BLaER1 (cell line): ENCODE measurements around the gene IL1B.

Experiments
- H3K27ac ChIP-seq: shearing (Covaris generic); formaldehyde crosslinking; 2 replicates; pipeline ENCODE4 v1.8.1; 2022
- H3K27me3 ChIP-seq: shearing (Covaris generic); formaldehyde crosslinking; 2 replicates; pipeline ENCODE4 v1.8.1; 2022
- H3K36me3 ChIP-seq: shearing (Covaris generic); formaldehyde crosslinking; 2 replicates; pipeline ENCODE4 v1.8.1; 2022
- H3K4me1 ChIP-seq: shearing (Covaris generic); formaldehyde crosslinking; 2 replicates; pipeline ENCODE4 v1.8.1; 2022
- H3K4me2 ChIP-seq: shearing (Covaris generic); formaldehyde crosslinking; 2 replicates; pipeline ENCODE4 v1.8.1; 2022
- H3K4me3 ChIP-seq: shearing (Covaris generic); formaldehyde crosslinking; 2 replicates; pipeline ENCODE4 v1.8.1; 2022
- H3K9ac ChIP-seq: shearing (Covaris generic); formaldehyde crosslinking; 2 replicates; pipeline ENCODE4 v1.8.1; 2022
- H3K9me3 ChIP-seq: shearing (Covaris generic); formaldehyde crosslinking; 2 replicates; pipeline ENCODE4 v1.8.1; 2022
- H4K20me1 ChIP-seq: shearing (Covaris generic); formaldehyde crosslinking; 2 replicates; pipeline ENCODE4 v1.8.1; 2022
- Cebpa-rat ChIP-seq: shearing (Covaris generic); IDR thresholded peaks from 2 replicates; pipeline ENCODE4 v1.8.1; 2022

IL1B gene

GRCh38 chr2:112830682-112831512, 5.7 kb downstream of the IL1B start:
- no peak for TF ChIP-seq Cebpa-rat
- Histone ChIP-seq H3K27ac (peak overlapping the region; percentile 99), H3K9ac (peak overlapping the region; percentile 88), H3K4me1 (peaks cover 84% of the 10 kb centered on the region), H3K27me3 (no peaks in the 10 kb centered on the region), H3K36me3 (peaks cover 49% of the 10 kb centered on the region), H3K4me2 (peak overlapping the region; percentile 87), H3K4me3 (peak overlapping the region; percentile 43), H4K20me1 (no peaks in the 10 kb centered on the region), H3K9me3 (peaks cover 61% of the 10 kb centered on the region)

DNA sequence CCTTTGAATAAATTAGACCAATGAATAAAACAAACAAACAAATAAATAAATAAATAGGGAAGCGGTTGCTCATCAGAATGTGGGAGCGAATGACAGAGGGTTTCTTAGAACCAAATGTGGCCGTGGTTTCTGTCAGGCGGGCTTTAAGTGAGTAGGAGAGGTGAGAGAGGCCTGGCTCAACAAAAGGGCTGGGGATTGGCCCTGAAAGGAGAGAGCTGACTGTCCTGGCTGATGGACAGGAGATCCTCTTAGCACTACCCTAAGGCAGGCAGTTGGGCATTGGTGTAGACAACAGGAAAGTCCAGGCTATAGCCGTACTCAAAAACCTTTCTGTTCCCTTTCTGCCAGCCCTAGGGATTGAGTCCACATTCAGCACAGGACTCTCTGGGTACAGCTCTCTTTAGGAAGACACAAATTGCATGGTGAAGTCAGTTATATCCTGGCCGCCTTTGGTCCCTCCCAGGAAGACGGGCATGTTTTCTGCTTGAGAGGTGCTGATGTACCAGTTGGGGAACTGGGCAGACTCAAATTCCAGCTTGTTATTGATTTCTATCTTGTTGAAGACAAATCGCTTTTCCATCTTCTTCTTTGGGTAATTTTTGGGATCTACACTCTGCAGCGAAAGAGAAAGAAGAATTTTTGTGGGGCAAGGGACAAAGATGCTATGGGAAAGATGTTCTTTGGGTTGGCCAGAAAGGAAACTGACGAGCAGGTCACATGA, 6.5 kb downstream of the IL1B start:
- H3K36me3 ChIP-seq, result peaks cover 49% of the 10 kb centered on the region

DNA sequence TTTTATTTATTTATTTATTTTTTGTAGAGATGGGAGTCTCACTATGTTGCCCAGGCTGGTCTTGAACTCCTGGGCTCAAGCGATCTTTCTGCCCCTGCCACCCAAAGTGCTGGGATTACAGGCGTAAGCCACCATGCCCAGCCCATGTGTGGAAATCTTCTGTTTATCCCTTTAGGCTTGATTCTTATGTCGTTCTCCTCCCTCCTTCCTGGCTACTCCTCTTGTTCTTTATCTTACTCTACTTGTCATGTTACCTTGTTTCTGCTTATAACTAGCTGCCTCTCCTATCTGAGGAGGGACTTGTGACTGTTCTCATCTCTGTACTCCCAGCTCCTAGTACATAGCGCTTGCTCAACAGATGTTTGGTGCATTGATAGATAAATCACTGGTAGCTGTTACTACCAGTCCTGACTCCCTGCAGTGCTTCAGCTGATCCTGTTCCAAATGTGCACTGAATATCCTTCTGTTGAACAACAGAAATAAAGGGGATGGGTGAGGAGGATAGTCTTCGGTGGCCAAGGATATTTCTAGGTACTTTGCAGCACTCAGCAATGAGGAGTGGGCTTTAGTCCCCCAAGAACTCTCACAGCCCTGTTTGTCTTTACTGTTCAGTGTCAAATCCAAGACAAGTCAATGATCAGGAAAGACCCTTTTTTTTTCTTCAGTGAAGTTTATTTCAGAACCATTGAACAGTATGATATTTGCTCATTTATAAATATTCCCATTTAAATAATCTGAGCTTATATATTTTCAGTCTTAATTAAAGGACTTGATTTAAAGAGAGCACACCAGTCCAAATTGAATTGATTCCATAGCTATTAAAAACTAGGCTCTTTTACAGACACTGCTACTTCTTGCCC, 7.2 kb downstream of the IL1B start:
- Histone ChIP-seq H3K4me2 (peak overlapping the region; percentile 87; the same call in 1 of the 2 replicates), H3K4me3 (0 out of 2 replicates have a peak overlapping the region, but pooled peaks have one; percentile 43), H3K36me3 (peaks cover 44% of the 10 kb centered on the region), H3K27me3 (no peaks in the 10 kb centered on the region), H3K9me3 (peaks cover 63% of the 10 kb centered on the region), H3K9ac (no peak overlapping the region), H3K4me1 (peaks cover 77% of the 10 kb centered on the region), H4K20me1 (no peaks in the 10 kb centered on the region), H3K27ac (peak overlapping the region; percentile 99)
- no peak for TF ChIP-seq Cebpa-rat

More for the DNA sequence above, 6.5 kb downstream of the IL1B start:
- H3K4me3 ChIP-seq, result peak overlapping the region; percentile 43
- no peaks in the 10 kb centered on the region for H3K27me3 ChIP-seq
- peak overlapping the region; percentile 87 for H3K4me2 ChIP-seq
- H3K9ac ChIP-seq, result no peak overlapping the region; the same call in 1 of the 2 replicates
- H3K27ac ChIP-seq, result peak overlapping the region; percentile 99
- no peak for TF ChIP-seq Cebpa-rat
- H4K20me1 ChIP-seq, result no peaks in the 10 kb centered on the region
- H3K4me1 ChIP-seq, result peaks cover 77% of the 10 kb centered on the region
- H3K9me3 ChIP-seq, result peaks cover 61% of the 10 kb centered on the region

DNA sequence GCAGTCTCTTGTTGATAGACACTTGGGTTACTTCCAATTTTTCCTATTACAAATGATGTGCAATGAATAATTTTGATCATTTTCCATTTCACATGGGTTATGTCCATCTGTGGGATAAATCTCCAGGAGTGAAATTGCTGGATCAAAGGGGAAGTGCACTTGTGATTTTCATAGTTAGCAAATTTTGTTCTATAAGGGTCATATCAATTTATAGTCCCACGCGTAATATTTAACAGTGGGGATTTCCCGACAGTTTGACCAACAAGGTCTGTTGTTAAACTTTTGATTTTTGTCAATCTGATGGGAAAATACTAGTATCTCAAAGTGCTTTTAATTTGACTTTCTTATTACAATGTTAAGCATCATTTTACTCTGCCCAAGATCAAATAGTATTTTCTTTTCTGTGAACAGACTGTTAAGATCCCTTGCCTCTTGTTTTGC, 8.3 kb downstream of the IL1B start:
- H3K4me1 ChIP-seq, result peaks cover 72% of the 10 kb centered on the region
- peaks cover 35% of the 10 kb centered on the region for H3K36me3 ChIP-seq
- no peak for TF ChIP-seq Cebpa-rat
- H3K4me2 ChIP-seq, result no peak overlapping the region
- H3K27me3 ChIP-seq, result no peaks in the 10 kb centered on the region
- no peak overlapping the region for H3K9ac ChIP-seq
- H3K4me3 ChIP-seq, result no peak overlapping the region
- peak overlapping the region; percentile 99; the same call in 1 of the 2 replicates for H3K27ac ChIP-seq
- no peaks in the 10 kb centered on the region for H4K20me1 ChIP-seq
- H3K9me3 ChIP-seq, result peaks cover 58% of the 10 kb centered on the region

DNA sequence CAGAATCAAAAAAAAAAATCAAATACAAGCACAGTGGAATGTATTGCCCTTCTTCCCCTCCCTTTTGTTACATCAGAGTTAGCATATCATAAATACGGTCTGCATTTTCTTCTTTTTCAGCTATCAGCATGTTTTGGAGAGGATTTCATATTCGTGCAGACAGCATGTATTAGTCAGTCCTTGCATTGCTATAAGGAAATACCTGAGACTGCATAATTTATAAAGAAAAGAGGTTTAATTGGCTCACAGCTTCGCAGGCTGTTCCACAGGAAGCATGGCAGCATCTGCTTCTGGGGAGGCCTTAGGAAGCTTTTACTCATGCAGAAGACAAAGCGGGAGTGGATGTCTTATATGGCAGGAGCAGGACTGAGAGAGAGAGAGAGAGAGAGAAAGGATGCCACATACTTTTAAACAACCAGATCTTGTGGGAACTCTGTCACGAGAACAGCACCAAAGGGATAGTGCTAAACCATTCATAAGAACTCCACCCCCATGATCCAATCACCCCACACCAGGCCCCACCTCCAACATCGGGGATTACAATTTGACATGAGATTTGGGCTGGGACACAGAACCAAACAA, 8.9 kb downstream of the IL1B start:
- Histone ChIP-seq H3K4me1 (peaks cover 72% of the 10 kb centered on the region), H4K20me1 (no peaks in the 10 kb centered on the region), H3K4me3 (no peak overlapping the region), H3K9me3 (peaks cover 52% of the 10 kb centered on the region), H3K9ac (no peak overlapping the region), H3K27me3 (no peaks in the 10 kb centered on the region), H3K4me2 (no peak overlapping the region), H3K36me3 (peaks cover 29% of the 10 kb centered on the region), H3K27ac (peak overlapping the region; percentile 22; the same call in 1 of the 2 replicates)
- no peak for TF ChIP-seq Cebpa-rat

- TF ChIP-seq Cebpa-rat, result no peak
- no peak overlapping the region for H3K4me2 ChIP-seq
- peaks cover 72% of the 10 kb centered on the region for H3K4me1 ChIP-seq
- H3K4me3 ChIP-seq, result no peak overlapping the region
- peaks cover 27% of the 10 kb centered on the region for H3K36me3 ChIP-seq
- H3K27me3 ChIP-seq, result no peaks in the 10 kb centered on the region
- no peaks in the 10 kb centered on the region for H4K20me1 ChIP-seq
- H3K9me3 ChIP-seq, result peaks cover 52% of the 10 kb centered on the region
- H3K9ac ChIP-seq, result no peak overlapping the region
- H3K27ac ChIP-seq, result peak overlapping the region; percentile 22; the same call in 1 of the 2 replicates
These were observed 9.6 kb downstream of the IL1B start for GRCh38 chr2:112827009-112827408.

DNA sequence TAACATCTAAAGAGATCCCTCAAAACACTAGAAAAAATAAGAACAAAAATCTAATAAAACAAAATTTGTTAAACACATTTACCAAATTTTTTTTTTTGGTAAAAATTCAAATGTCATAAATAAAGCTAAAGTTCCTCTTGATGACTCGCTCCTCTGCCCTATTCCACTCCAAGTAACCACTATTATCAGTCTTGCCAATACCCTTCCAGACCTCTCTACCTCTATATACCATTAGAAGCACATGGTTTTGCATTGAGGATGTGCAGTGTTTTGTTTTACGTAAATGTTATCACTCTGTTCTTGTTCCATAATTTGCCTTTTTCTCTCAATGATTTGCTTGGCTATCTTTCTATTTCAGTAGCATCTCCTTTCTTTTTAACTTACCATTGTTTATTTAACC, 10.9 kb downstream of the IL1B start:
- Histone ChIP-seq H3K4me2 (no peak overlapping the region), H3K9ac (no peak overlapping the region), H4K20me1 (no peaks in the 10 kb centered on the region), H3K36me3 (peaks cover 20% of the 10 kb centered on the region), H3K4me1 (peaks cover 72% of the 10 kb centered on the region), H3K27me3 (no peaks in the 10 kb centered on the region), H3K4me3 (no peak overlapping the region), H3K9me3 (peaks cover 46% of the 10 kb centered on the region), H3K27ac (no peak overlapping the region)
- TF ChIP-seq Cebpa-rat, result no peak

- peaks cover 10% of the 10 kb centered on the region for H3K36me3 ChIP-seq
- peak overlapping the region; percentile 23; the same call in 1 of the 2 replicates for H3K4me2 ChIP-seq
- H3K4me1 ChIP-seq, result peaks cover 72% of the 10 kb centered on the region
- no peak for TF ChIP-seq Cebpa-rat
- no peak overlapping the region for H3K9ac ChIP-seq
- H3K27ac ChIP-seq, result peak overlapping the region; percentile 64
- H4K20me1 ChIP-seq, result no peaks in the 10 kb centered on the region
- no peak overlapping the region for H3K4me3 ChIP-seq
- no peaks in the 10 kb centered on the region for H3K27me3 ChIP-seq
- H3K9me3 ChIP-seq, result peaks cover 36% of the 10 kb centered on the region
These were observed 11.9 kb downstream of the IL1B start for GRCh38 chr2:112824694-112825085.

- H3K4me3 ChIP-seq, result no peak overlapping the region
- peak overlapping the region; percentile 42 for H3K27ac ChIP-seq
- peak overlapping the region; percentile 1; the same call in 1 of the 2 replicates for H3K9ac ChIP-seq
- TF ChIP-seq Cebpa-rat, result no peak
- H3K4me2 ChIP-seq, result peak overlapping the region; percentile 50
- H4K20me1 ChIP-seq, result no peaks in the 10 kb centered on the region
- H3K9me3 ChIP-seq, result peaks cover 14% of the 10 kb centered on the region; the same call in 1 of the 2 replicates
- H3K4me1 ChIP-seq, result peaks cover 58% of the 10 kb centered on the region
- H3K36me3 ChIP-seq, result no peaks in the 10 kb centered on the region
- no peaks in the 10 kb centered on the region for H3K27me3 ChIP-seq
These were observed 14.9 kb downstream of the IL1B start for GRCh38 chr2:112821682-112822081.
